ENCODE data around the gene GPRC6A. TPM values are rescaled to one million over a fixed set of nuclear protein-coding genes. Genes with fewer than 3 reads are reported as not detected.
"Not testable (repeated sequence)": the region's sequence is repeated elsewhere in the genome, so short reads cannot be mapped to it uniquely, and the experiment has no call there.

Gene GPRC6A
- polyA plus RNA-seq, 1 experiment: not detected

GRCh38 chr6:116842459-116842858 lies 13.6 kb upstream of the GPRC6A start:
- DNase-seq (ENCODE audit: low read depth): no peak
- CTCF ChIA-PET: no interaction called here
- TF ChIP-seq CTCF (IDR thresholded peaks at IDR 0.05; ENCODE audit: insufficient read depth, low read depth, low read length): no peak
- no peaks in the 10 kb centered on the region for H3K36me3 ChIP-seq (ENCODE audit: control insufficient read depth, insufficient read depth, low read length)
- H3K4me3 ChIP-seq (ENCODE audit: low read depth, low read length): no peak overlapping the region
- H3K27me3 ChIP-seq (ENCODE audit: control insufficient read depth, insufficient read depth, low read length): no peaks in the 10 kb centered on the region
- POLR2A ChIA-PET: no interaction called here

GRCh38 chr6:116840091-116840490 lies 11.2 kb upstream of the GPRC6A start:
- ChIA-PET CTCF (no interaction called here), POLR2A (no interaction called here)
- Histone ChIP-seq H3K4me3 (ENCODE audit: low read depth, low read length) (no peak overlapping the region), H3K36me3 (ENCODE audit: control insufficient read depth, insufficient read depth, low read length) (no peaks in the 10 kb centered on the region), H3K27me3 (ENCODE audit: control insufficient read depth, insufficient read depth, low read length) (no peaks in the 10 kb centered on the region)
- no peak for DNase-seq (ENCODE audit: low read depth)
- TF ChIP-seq CTCF (IDR thresholded peaks at IDR 0.05; ENCODE audit: insufficient read depth, low read depth, low read length): no peak

GRCh38 chr6:116836606-116837342 lies 7.9 kb upstream of the GPRC6A start:
- DNase-seq (ENCODE audit: low read depth): no peak
- POLR2A ChIA-PET: no interaction called here
- Histone ChIP-seq H3K36me3 (ENCODE audit: control insufficient read depth, insufficient read depth, low read length) (no peaks in the 10 kb centered on the region), H3K27me3 (ENCODE audit: control insufficient read depth, insufficient read depth, low read length) (no peaks in the 10 kb centered on the region), H3K4me3 (ENCODE audit: low read depth, low read length) (no peak overlapping the region)
- TF ChIP-seq CTCF (IDR thresholded peaks at IDR 0.05; ENCODE audit: insufficient read depth, low read depth, low read length): no peak
- CTCF ChIA-PET: no interaction called here

- H3K4me3 ChIP-seq (ENCODE audit: low read depth, low read length); H3K27me3 ChIP-seq (ENCODE audit: control insufficient read depth, insufficient read depth, low read length); POLR2A ChIA-PET; DNase-seq (ENCODE audit: low read depth); H3K36me3 ChIP-seq (ENCODE audit: control insufficient read depth, insufficient read depth, low read length): not testable (repeated sequence)
- CTCF ChIA-PET: interaction anchor here (1.3 to 2.1 kb wide), 2 partner anchors 12 to 25 kb away, joined by 3 to 4 read pairs; no protein-coding TSS in a partner anchor
Observed at GRCh38 chr6:116834526-116834925, 5.6 kb upstream of the GPRC6A start.

- DNase-seq (ENCODE audit: low read depth): no peak
- ChIA-PET POLR2A (no interaction called here), CTCF (no interaction called here)
- TF ChIP-seq CTCF (IDR thresholded peaks at IDR 0.05; ENCODE audit: insufficient read depth, low read depth, low read length): no peak
- H3K27me3 ChIP-seq (ENCODE audit: control insufficient read depth, insufficient read depth, low read length): no peaks in the 10 kb centered on the region
- no peak overlapping the region for H3K4me3 ChIP-seq (ENCODE audit: low read depth, low read length)
- no peaks in the 10 kb centered on the region for H3K36me3 ChIP-seq (ENCODE audit: control insufficient read depth, insufficient read depth, low read length)
Observed at GRCh38 chr6:116827561-116828240, 1.2 kb downstream of the GPRC6A start.

GRCh38 chr6:116816336-116816735 lies 12.5 kb downstream of the GPRC6A start:
- H3K4me3 ChIP-seq (ENCODE audit: low read depth, low read length); CTCF ChIA-PET; H3K36me3 ChIP-seq (ENCODE audit: control insufficient read depth, insufficient read depth, low read length); DNase-seq (ENCODE audit: low read depth); H3K27me3 ChIP-seq (ENCODE audit: control insufficient read depth, insufficient read depth, low read length); POLR2A ChIA-PET: not testable (repeated sequence)

Measured in BJ (cell line).